ENCODE measurements around the gene CBR3. TPM values are rescaled to one million over a fixed set of nuclear protein-coding genes. Genes with fewer than 3 reads are reported as not detected.

CBR3 gene
- total RNA-seq, 6 experiments from 2014 or later, result 0.17 to 1.3 (median 0.74) TPM; not detected in 2

GRCh38 chr21:36167541-36167940 is 32.7 kb downstream of the CBR3 start:
- DNase-seq (no peak), ATAC-seq (peak in 3 of 4 donors; percentile 16 to 40 (median 17))
- TF ChIP-seq CTCF (IDR thresholded peaks at IDR 0.05) (no peak), POLR2A (IDR thresholded peaks at IDR 0.05) (no peak)
- Histone ChIP-seq H3K9me3 (no peaks in the 10 kb centered on the region), H3K27ac (no peak overlapping the region), H3K4me1 (peaks cover 0 to 23% (median 3%) of the 10 kb centered on the region in 4 donors), H3K36me3 (peaks cover 0 to 2% (median 0%) of the 10 kb centered on the region in 4 donors), H3K4me3 (no peak overlapping the region), H3K27me3 (no peaks in the 10 kb centered on the region)
- WGBS (ENCODE audit: insufficient coverage, low coverage, low lambda C conversion rate, missing lambda C conversion rate), result 58% methylated on average over 4 of the region's 4 CpGs
- intact Hi-C loops (cut with DNase I), result no loop called here

GRCh38 chr21:36169470-36170128 is 34.7 kb downstream of the CBR3 start:
- WGBS (ENCODE audit: insufficient coverage, low coverage, low lambda C conversion rate, missing lambda C conversion rate), result 71% methylated on average over 5 of the region's 19 CpGs
- H3K9me3 ChIP-seq, result no peaks in the 10 kb centered on the region
- DNase-seq, result no peak
- TF ChIP-seq POLR2A (IDR thresholded peaks at IDR 0.05) (no peak), CTCF (IDR thresholded peaks at IDR 0.05) (no peak)
- peaks cover 0 to 10% (median 0%) of the 10 kb centered on the region in 4 donors for H3K4me1 ChIP-seq
- H3K27me3 ChIP-seq, result no peaks in the 10 kb centered on the region
- H3K4me3 ChIP-seq, result no peak overlapping the region
- H3K27ac ChIP-seq, result no peak overlapping the region
- intact Hi-C loops (cut with DNase I), result no loop called here
- ATAC-seq, result peak in 1 of 4 donors; percentile 15
- peaks cover 0 to 2% (median 0%) of the 10 kb centered on the region in 4 donors for H3K36me3 ChIP-seq

GRCh38 chr21:36170823-36171222 is 35.9 kb downstream of the CBR3 start:
- intact Hi-C loops (cut with DNase I), result no loop called here
- ATAC-seq (no peak), DNase-seq (no peak)

GRCh38 chr21:36171336-36171735 is 36.5 kb downstream of the CBR3 start:
- H3K27ac ChIP-seq, result no peak overlapping the region
- ATAC-seq, result peak in 1 of 4 donors; percentile 9

More at GRCh38 chr21:36170823-36171222, 35.9 kb downstream of the CBR3 start:
- H3K36me3 ChIP-seq, result peaks cover 0 to 2% (median 0%) of the 10 kb centered on the region in 4 donors
- peaks cover 0 to 4% (median 0%) of the 10 kb centered on the region in 4 donors for H3K4me1 ChIP-seq
- no peaks in the 10 kb centered on the region for H3K27me3 ChIP-seq
- no peaks in the 10 kb centered on the region for H3K9me3 ChIP-seq
- H3K4me3 ChIP-seq, result no peak overlapping the region
- TF ChIP-seq CTCF (IDR thresholded peaks at IDR 0.05) (no peak), POLR2A (IDR thresholded peaks at IDR 0.05) (no peak)
- H3K27ac ChIP-seq, result no peak overlapping the region
- 93% methylated on average over 5 of the region's 6 CpGs for WGBS (ENCODE audit: insufficient coverage, low coverage, low lambda C conversion rate, missing lambda C conversion rate)

More at GRCh38 chr21:36171336-36171735, 36.5 kb downstream of the CBR3 start:
- no peak overlapping the region for H3K4me3 ChIP-seq
- no peak for DNase-seq
- WGBS (ENCODE audit: insufficient coverage, low coverage, low lambda C conversion rate, missing lambda C conversion rate), result 76% methylated on average over 5 of the region's 5 CpGs
- H3K27me3 ChIP-seq, result no peaks in the 10 kb centered on the region
- H3K9me3 ChIP-seq, result no peaks in the 10 kb centered on the region
- intact Hi-C loops (cut with DNase I), result no loop called here
- peaks cover 0 to 4% (median 0%) of the 10 kb centered on the region in 4 donors for H3K4me1 ChIP-seq
- TF ChIP-seq POLR2A (IDR thresholded peaks at IDR 0.05) (no peak), CTCF (IDR thresholded peaks at IDR 0.05) (no peak)
- peaks cover 0 to 2% (median 0%) of the 10 kb centered on the region in 4 donors for H3K36me3 ChIP-seq

Measured in right lobe of liver (tissue), 6 donors.